NCI-H2171 (cell line): ENCODE measurements around the gene TMEM184B.

ENCODE experiments used
- DNase-seq: peaks from one replicate; lab custom pipeline; 2025; lab: John Stamatoyannopoulos, UW

Gene TMEM184B

DNA sequence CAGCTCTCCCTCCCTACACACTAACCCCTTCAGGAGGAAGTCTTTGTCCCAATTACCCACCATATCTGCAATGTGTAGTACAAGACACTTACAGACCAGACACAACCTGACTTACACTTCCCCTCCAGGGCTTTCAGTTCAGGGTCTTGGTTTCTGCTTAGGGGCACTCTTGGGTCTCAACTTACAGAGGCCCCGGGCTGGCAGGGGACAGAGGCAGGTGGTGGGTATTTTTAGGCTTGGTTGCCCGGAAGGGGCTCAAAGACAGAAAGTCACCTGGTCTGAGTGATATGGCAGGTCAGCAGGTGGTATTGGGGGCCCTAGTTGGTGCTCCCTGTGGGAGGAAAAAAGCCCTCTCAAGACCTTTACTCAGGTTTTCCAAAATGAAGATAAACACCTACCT is 3.4 kb upstream of the TMEM184B start:
- DNase-seq, result no peak

DNA sequence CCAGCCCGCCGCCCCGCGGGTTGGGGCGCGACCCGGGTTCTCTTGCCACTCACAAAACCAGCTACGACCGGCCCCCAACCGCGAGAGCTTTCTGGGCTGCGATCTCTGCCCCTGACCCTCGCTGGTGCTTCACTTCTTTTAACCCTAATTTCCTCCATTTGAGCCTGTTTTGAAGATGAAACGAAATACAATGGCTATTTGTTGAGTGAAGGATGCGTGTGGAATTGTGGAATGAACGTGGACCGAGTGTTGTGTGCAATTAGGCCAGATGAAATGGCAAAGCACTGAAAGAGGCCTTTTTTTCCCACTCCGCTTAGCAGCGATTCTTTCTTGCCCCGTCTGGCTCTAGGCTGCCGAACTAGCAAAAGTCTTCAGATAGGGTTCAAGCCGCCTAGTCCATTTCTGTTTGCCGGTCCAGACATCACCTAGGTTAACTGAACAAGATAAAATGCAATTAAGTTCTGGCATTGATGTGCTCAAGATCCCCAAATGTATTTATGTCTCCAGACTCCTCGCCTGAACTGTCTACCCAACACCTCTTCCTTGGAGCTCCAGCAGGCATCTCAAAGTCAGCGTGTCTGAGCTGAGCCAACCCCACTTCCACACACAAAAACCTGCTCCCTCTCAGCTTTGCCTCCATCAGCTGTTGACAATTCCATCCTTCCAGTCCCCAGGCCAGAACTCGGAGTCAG is 471 bp upstream of the TMEM184B start:
- DNase-seq, result no peak

DNA sequence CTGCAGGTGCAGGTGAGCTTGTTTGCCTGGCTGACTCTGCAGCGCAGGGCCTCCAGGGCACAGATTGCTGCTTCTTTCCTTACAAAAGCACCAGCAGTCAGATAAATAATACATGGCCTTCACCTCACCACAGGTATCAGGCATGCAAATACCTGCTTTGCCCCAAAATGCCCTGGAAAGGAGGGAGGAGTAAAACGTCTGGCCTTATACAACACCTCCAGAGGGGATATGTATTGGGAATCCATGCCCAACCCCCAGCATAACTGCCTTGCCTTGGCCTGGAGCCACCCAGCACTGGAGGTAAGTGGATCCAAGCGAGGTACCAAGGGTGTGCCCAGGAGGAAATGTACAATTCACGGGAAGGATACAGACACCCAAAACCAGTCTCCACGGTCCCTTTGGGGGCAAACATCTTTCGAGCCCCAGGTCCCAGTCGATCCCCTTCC is 860 bp downstream of the TMEM184B start:
- DNase-seq, result peak; percentile 52

DNA sequence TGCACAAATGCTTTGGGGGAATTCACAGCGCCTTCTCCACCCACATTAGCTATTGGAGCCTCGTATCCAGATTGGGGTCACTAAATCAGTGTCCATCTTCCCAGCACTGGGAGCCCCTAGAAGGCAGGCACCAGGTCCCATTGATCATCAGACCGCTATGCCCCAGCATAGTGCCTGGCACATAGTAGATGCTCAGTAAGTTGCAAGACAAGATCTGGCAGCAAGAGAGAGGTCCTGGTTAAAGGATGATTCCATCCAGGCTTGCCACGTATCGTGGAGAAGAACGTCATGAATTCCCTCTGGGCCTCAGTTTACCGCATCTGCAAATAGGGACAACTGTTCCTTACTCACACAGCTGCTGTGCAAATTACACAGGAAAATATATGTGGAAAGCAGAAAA is 1.7 kb downstream of the TMEM184B start:
- DNase-seq, result no peak

DNA sequence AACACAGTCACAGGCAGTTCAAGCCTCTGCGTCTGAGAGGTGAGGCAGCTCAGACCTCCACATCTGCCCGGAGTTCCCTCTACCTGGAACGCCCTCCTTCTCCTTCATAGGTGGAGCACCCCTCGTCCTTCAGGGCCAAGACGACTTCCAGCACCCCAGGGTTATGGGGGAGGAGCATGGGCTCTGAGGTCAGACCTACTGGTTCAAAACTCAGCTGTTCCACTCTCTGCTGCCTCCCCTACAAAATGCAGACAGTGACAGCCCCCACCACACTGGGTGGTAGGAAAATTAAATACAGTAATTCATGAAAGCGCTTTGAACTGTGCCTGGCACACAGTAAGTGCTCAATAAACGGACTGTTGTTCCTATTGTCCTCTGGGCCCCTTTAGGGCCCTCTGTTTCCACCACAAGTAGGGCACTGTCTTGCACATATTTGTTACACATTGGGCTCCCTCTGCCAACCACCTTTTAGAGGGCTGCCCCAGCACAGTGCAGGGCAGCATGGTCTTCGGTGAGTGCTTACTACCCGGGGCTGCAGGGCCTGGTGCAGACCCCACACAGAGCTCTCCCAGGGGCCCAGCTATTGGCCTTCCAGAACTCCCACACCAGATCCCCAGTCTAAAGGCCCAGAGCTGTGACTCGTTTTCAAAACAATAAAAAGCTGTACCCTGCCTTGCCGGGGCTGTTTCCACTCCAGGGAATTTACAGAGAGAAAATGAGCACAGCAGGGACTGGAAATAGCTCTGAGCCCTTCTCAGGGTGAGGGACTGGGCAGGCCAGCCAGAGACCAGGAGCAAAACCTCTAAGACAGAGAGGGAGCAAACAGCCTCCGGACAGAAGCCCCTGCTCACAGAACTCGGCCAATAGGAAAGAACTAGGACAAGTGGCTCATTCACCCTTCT is 2.5 kb downstream of the TMEM184B start:
- no peak for DNase-seq

DNA sequence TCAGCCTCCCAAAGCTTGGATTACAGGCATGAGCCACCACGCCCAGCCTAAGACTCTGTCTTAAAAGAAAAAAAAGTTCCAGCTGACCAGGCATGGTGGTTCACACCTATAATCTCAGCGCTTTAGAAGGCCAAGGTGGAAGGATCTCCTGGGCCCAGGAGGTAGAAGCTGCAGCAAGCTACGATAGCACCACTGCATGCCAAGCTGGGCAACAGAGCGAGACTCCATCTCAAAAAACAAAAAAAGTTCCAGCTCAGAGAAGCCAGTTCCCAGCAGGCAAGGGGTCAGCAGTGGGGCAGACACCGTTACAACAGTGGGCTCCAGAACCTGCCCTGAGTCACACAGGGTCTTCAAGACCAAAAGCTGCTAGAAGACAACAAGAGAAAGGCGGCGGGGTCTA is 3.3 kb downstream of the TMEM184B start:
- no peak for DNase-seq

DNA sequence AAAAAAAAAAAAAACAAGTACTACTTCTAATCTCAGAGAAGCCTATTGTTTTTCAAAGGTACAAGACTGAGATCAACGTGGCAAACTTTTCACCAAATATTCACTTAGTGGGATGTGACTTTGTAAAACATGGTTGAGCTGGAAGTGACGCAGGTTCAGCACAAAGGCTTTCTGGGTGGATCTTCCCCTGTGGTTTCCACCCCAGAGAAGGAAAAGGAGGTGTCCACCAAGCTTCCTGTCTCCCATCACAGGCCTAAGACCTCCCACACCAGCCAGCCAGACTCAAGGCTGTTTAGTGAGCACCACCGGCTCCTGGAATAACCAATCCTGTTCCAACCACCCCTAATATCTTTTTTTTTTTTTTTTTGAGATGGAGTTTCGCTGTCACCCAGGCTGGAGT is 5.7 kb downstream of the TMEM184B start:
- DNase-seq, result no peak

DNA sequence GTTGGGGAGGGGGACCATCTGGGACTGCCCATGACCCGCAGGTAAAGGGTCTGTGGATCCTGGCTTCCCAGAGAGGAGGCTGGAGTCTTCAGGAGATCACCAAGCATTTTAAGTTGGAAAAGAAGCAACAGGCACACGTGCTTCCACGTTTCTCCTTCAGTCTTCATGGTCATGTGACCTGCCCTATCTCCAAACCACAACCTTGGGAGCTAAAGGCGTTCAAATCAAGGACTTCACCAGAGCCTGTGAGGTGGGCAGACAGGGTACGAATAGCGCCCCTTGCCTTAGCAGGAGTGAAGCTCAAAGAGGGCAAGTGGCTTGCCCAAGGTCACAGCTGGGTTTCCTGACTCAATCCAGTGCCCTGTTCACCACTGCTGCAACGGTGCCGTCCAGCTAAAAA is 6.7 kb downstream of the TMEM184B start:
- DNase-seq, result no peak

DNA sequence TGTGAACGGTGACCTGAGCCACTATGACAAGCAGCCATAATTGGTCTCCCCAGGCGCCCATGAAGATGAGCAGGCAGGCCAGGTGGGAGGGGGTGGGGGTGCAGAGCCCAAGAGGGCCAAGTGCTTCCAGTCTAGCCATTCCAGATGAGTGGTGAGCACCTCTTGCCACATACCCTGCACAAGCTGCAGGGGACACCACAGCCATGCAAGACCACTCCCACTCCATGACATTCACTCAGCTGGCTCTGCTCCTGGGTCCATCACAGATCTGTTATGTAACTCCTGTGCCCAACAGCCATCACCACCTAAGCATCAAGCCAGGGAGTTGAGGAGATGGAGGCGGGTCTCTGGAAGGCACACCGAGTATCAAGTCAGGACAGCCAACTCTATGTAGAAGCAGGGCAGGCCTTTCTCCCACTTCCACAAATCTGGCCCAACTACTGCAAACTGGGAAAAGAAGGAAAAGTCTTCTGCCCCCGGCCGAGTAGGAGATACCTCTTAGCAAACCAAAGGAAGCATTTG is 8.4 kb downstream of the TMEM184B start:
- no peak for DNase-seq

DNA sequence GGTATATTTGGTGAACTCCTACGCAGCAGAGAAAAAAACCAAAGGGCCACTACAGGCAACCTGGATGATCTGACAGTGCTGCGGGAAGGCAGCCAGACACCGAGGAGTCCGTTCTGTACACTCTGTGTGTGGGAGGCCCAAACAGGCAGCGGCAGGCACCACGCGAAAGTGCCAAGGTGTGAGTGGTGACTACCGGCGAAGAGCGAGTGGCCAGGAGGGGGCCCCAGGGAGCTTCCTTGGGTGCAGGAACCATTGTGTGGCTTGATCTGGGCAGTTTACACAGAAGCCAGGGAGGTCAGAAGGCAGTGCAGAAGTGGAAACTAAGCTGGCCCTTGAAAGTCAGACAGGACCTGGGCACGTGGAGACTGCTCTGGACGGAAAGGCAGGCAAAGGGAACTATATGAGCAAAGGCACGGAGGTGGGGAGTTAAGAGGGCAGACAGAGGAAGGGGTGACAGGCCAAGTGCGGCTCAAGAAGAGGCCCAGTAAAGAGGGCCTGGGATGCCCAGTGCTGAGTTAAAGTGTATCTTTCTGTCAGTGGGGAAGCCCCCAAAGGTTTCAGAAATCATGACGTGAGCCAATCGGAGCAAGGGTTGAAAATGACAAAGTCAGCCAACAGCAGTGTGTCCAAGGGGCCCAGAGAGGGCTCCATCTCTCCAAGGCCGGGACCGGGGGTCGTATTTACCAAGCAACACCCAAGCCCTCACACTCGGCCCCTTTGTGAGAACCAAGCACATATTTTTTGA is 10.6 kb downstream of the TMEM184B start:
- DNase-seq, result no peak

DNA sequence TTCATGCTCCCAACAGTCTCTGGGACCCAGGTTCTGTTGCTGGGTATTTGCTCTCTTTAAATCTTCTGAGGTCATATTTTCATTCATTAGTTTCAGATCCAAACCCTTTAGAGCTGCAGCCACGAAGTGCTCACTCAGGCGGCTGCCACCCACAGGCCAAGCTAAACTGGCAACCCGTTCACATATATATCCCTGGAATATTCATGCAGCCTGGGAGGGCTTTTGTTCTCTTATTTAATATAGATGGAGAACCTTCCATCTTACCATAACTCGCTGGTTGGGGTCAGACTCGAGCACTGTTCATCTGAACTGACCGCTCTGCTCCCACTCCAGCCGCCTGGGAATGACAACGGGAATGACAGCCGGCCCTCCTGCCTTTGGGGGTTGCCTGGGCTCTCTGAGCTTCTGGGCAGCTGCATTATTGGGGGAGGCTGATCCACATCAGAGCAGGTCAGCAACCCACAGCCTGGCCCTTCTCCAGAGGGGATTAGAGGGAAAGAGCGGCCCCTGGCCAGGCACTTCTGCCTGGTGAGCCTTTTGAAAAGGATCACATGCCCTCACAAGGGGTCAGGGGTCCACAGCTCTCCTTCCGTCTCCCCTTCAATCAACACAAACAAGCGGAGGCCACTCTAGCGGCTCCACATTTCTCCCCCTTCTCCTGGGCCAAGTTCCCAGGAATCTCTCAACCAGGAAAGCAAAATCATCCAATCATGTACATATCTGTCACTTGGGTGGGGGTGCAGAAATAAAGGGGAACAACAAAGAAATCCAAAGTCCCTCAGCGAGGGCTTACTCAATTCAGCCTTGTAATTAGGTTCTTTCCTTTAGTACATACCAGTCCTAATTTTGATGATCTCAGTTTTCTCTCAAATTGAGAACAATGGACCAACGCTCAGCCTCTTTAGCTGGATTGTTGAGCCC is 11.8 kb downstream of the TMEM184B start:
- no peak for DNase-seq

DNA sequence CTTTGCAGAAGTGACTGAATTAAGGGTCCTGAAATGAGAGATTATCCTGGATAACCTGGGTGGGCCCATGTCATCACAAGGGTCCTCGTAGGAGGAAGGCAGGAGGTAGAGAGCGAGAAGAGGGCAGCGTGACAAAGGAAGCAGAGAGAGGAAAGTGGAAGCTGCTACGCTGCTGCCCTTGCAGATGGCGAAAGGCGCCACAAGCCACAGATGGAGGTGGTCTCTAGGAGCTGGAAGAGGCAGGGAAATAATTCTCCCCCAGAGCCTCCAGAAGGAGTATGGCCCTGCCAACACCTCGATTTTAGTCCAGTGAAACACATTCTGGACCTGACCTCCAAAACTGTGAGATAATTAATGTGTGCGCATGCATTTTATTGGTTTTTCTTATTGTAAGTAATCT is 13.4 kb downstream of the TMEM184B start:
- no peak for DNase-seq

DNA sequence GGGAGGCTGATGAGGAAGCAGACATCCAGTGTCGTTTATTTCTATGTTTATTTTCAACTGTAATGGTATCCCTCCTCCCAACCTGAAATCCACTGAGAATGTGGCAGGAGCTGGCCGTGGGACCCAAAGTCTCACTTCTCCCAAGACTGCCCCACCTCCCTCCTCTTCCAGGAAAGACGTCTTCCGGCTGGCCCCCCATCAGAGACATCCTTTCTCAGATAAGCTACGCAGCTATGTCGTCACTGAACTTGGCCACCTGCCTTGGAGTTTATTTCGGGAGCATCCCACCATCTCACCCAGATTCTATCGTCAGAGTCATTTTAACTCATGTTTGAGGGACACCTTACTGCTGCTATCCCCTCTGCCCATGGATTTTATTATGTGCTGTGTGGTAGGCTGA is 13.9 kb downstream of the TMEM184B start:
- no peak for DNase-seq

DNA sequence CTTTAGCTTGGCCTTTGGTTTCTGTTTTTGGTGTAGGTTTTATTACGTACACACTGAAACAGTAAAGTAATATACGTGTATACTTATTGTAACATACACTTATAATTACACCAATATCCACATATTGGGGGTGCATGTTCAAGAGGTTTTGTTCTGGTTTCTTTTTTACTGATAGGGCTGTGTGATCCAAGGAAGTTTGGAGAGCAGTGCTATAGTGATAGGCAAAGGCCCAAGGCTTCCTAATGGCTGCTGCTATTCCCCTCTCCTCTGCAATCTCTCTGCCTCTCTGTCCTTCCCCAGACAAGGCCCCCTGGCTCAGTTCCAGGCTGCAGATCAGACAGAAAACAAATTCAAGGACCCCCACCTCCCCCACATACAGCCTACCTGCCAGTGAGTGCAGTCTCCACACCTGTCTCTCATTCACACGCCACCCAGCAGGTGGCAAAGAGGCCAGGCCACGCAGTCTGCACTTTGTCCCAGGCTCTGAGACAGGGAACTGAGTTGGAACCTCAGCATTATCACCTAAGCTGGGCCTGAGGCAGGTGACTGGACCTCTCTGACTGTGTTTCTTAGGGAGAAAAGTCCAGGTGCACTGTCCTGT is 15.1 kb downstream of the TMEM184B start:
- peak; percentile 76 for DNase-seq

DNA sequence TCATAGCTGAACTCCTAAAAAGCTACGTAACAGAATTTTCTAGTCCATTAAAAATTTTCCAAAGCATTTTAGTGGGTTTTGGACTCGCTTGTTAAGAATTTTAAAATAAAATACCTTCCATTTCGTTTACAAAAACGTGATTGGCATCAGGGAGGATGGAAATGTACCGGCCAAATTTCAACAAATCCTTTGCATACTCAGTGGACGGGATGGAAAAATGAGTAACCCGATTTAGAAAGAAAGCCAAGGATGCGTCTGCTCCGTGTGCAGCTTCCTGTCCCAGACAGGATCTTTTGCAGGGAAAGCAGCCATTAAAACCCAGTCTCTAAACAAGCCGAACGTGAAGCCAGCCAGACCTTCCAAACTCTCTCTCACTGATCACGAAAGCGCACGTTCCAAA is 15.6 kb downstream of the TMEM184B start:
- DNase-seq, result no peak

DNA sequence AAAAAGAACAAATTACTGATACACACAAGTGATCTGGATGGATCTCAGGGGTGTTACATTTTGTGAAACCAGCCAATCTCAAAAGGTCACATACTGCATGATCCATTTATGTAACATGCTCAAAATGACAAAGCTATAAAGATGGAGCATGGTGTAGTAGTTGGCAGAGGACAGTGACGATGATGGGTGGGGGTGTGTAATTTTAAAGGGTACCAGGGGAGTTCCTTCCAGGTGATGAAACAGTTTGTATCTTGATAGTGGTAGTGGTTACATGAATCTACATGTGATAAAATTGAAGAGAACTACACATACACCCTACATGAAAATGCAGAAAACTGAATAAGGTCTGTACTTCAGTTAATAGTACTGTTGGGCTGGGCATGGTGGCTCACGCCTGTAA is 17.1 kb downstream of the TMEM184B start:
- no peak for DNase-seq

DNA sequence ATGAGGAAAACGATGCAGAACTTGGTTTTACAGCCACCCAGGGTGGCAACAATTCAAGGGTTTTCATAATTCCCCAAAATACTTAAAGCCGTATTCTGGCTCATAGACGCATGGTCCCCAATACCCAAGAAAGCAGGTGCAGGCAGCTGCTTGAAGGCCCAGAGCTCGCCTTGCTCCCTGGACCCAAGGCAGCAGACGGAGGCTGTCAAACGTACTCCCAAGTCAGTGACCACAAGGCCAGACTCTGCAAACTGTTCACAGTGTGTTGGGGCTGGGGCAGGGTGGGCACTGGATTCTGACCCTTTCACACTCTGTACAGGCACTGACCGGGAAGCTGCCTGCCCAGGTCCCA is 21.5 kb downstream of the TMEM184B start:
- no peak for DNase-seq

DNA sequence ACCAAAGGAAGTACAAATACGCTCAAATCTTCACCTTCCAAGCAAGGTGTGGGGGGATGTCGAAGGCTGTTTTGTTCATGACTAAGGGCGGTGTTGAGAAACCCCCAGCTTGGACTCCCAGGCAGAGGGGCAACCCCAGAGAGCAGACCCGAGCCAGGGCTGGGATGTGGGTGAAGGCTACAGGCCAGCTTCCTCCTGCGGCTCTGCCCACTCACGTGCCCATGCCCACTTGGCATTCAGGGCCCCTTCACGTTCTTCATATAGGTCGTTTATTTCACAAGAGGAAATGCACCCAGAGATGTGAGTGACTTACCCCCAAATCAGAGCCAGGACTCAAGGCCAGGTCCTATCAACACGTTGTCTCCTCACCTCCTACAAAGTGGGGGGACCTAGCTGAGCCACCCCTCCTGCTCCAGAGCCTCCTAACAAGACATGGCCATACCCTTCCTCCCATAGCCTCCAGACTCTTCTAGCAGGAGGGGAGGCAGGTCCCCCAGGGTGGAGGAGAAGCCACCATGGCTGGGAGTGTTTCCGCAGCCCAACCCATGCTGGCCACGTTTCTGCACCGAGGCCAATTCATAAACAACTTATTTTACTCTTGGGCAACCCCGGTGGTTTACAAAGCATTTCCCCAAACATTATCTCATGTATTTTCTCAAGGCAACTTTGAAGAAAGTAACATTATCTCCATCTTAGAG is 22.0 kb downstream of the TMEM184B start:
- DNase-seq, result no peak

DNA sequence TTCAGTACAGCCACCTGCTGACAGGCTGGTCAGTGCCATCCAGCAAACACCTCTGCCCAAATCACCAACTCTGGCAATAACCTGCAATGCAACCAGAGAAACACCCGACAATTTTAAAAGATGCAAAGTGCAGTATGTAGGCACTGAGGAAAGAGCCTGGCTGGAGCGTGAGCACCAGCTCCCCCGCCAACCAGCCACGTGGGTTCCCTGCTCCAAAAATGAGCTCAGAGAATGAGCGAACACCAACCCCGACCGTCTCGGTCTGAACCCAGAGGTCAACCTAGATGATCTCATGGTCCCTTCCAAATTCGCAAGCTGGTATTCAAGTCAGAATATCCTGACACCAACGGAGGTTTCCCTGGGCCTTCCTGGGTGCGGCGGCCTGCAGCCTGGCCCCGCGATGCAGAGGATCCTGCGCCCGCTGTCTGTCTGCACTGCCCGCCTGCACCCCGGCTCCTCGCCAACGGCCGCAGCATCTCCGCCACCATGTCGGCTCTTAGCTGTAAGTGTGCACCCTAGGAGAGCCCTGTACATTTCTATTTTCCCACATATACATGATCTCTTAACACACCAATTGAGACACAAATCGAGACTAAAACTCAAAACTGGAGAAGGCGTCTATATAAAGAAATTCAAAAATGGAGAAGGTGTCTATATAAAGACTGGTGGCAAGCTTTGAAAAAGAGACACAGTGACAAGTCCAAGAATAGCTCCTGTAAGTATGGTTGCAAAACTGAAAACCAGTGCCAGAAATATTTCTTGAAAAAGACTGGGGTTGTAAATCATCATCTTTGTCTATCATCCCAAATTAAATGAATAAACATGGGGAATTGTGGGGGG is 22.8 kb downstream of the TMEM184B start:
- no peak for DNase-seq

DNA sequence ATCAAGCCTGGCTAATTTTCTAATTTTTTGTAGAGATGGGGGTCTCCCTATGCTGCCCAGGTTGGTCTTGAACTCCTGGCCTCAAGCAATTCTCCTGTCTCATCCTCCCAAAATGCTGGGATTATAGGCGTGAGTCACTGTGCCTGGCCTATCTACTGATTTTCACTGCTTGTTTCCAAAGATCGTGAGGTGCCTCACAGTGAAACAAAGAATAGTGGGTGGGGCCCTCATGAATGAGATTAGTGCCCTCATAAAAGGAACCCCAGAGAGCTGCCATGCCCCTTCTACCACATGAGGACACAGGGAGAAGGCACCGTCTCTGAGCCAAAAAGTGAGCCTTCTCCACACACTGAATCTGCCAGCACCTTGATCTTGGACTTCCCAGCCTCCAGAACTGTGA is 23.5 kb downstream of the TMEM184B start:
- no peak for DNase-seq
